ENCODE data around the gene RHBDF2.
"Not testable (repeated sequence)": the region's sequence is repeated elsewhere in the genome, so short reads cannot be mapped to it uniquely, and the experiment has no call there.

RHBDF2 gene

GRCh38 chr17:76538281-76538931, 37.2 kb upstream of the RHBDF2 start:
- no peak for DNase-seq (ENCODE audit: low read depth)

- DNase-seq (ENCODE audit: low read depth), result no peak
Measured at GRCh38 chr17:76537578-76538280, 36.5 kb upstream of the RHBDF2 start, which contains the start of gene CYGB. Gene CYGB, minus strand, starts transcription at chr17:76537709. Its CDS starts 167 bp downstream, at chr17:76537542.

- DNase-seq (ENCODE audit: low read depth), result peak; percentile 57
Measured at GRCh38 chr17:76537288-76537577, 36.0 kb upstream of the RHBDF2 start.

GRCh38 chr17:76536511-76537287, 35.5 kb upstream of the RHBDF2 start:
- DNase-seq (ENCODE audit: low read depth), result no peak

GRCh38 chr17:76535788-76536510, 34.7 kb upstream of the RHBDF2 start:
- DNase-seq (ENCODE audit: low read depth), result no peak

GRCh38 chr17:76534831-76535732, 33.9 kb upstream of the RHBDF2 start:
- no peak for DNase-seq (ENCODE audit: low read depth)

- DNase-seq (ENCODE audit: low read depth), result not testable (repeated sequence)
Measured at GRCh38 chr17:76533640-76534359, 32.6 kb upstream of the RHBDF2 start.

- no peak for DNase-seq (ENCODE audit: low read depth)
Measured at GRCh38 chr17:76532072-76532651, 30.9 kb upstream of the RHBDF2 start.

- DNase-seq (ENCODE audit: low read depth), result no peak
Measured at GRCh38 chr17:76531486-76532038, 30.3 kb upstream of the RHBDF2 start.

GRCh38 chr17:76530811-76531485, 29.7 kb upstream of the RHBDF2 start:
- no peak for DNase-seq (ENCODE audit: low read depth)

- DNase-seq (ENCODE audit: low read depth), result peak; percentile 46
Measured at GRCh38 chr17:76530095-76530723, 29.0 kb upstream of the RHBDF2 start.

- peak; percentile 78 for DNase-seq (ENCODE audit: low read depth)
Measured at GRCh38 chr17:76529224-76530094, 28.2 kb upstream of the RHBDF2 start.

GRCh38 chr17:76528528-76529223, 27.5 kb upstream of the RHBDF2 start:
- DNase-seq (ENCODE audit: low read depth), result peak; percentile 32

- peak; percentile 34 for DNase-seq (ENCODE audit: low read depth)
Measured at GRCh38 chr17:76528156-76528527, 26.9 kb upstream of the RHBDF2 start.

GRCh38 chr17:76527430-76528111, 26.3 kb upstream of the RHBDF2 start:
- peak; percentile 84 for DNase-seq (ENCODE audit: low read depth)

GRCh38 chr17:76527016-76527415, 25.8 kb upstream of the RHBDF2 start:
- DNase-seq (ENCODE audit: low read depth), result not testable (repeated sequence)

- not testable (repeated sequence) for DNase-seq (ENCODE audit: low read depth)
Measured at GRCh38 chr17:76525513-76525833, 24.2 kb upstream of the RHBDF2 start.
